Stimulated activated CD4-positive, alpha-beta T cell treated with anti-CD3 and anti-CD28 coated beads, Interleukin-4, amount 100 ng/mL, for 1 hour (primary cell): Measurements from ENCODE around the gene MAN1C1.
A peak's percentile ranks its signal among the peaks of the same experiment; 100 is the strongest.

ENCODE experiments used
- DNase-seq: peaks from one replicate; pipeline ENCODE4 v3.0.0-alpha.2; 2020

Gene MAN1C1

DNA sequence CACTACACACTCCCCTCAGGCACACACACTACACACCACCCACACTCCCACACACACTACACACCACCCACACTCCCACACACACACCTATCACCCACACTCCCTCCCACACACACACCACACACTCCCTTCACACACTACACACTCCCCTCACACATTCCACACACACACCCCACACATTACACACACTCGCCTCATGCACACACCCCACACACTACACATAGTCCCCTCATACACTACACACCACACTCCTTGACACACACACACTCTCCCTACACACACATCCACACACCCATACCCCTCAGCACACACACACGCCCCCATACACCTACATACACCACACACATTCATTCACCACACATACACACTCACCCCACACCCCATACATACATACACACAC lies 152.4 kb downstream of the MAN1C1 start:
- DNase-seq: no peak

DNA sequence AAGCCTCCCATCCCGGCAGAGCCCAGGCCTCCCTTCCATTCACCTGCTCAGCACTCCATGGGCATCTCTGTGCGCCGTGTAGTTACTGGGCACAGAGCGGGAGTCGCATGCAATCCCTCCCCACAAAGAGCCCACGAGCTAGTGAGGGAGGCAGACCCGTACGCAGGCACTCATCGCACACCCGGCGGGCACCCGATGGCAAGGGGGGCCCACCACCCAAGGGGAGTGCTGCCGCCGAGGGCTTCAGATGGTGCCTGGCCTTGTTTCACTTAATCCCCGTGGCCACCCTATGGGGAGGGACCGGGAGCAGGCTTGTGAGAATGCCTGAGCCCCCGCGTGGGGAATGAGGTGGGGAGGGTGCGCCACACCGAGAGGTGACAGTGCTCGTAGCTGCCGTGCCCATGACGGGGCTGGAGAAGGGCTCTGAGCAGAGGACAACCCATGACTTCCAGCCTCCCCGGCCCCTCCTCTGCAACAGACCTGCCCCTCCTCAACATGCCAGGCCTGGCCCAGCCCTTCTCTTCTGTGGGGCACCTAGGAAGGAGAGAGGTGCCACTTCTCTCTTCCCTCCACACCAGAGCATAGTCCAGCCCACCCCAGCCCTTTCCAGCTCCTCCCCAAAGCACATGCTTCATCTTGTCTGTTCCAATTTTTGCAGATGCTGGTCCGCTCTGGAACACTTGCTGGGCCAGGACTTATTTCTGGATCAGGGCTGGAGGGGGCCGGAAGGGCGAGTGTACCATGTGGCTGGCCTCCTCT lies 153.2 kb downstream of the MAN1C1 start:
- no peak for DNase-seq

DNA sequence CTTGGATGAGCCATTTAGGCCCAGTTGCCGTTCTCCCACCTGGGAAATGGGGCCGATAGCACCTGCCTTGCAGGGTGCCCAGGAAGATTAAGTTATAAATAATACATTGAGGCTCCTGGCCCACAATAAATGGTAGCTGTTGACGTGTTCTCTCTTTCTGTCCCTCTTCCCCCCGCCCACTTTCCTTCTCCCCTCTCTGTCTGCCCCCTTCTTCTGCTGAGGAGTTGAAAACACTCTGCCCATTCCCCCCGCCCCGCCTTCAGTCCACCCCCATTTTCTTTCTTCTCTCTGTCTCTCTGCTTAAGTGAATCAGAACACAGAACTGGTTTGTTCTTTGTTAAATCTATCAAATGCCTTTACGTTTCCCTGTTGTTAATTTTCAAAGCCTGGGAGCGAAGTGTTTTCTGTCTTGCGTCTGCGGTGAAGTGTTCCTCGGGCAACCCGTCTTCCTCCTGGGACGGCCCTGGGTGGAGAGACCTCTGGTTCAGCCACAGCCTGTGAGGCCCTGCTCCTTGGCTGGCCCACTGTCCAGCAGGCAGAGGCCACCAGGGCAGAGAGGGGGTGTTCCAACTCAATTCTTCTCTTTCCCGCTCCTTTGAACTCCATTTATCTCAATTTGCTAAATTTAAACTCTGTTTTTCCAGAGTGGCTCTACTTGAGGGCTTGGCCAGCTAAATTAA lies 154.1 kb downstream of the MAN1C1 start:
- no peak for DNase-seq

DNA sequence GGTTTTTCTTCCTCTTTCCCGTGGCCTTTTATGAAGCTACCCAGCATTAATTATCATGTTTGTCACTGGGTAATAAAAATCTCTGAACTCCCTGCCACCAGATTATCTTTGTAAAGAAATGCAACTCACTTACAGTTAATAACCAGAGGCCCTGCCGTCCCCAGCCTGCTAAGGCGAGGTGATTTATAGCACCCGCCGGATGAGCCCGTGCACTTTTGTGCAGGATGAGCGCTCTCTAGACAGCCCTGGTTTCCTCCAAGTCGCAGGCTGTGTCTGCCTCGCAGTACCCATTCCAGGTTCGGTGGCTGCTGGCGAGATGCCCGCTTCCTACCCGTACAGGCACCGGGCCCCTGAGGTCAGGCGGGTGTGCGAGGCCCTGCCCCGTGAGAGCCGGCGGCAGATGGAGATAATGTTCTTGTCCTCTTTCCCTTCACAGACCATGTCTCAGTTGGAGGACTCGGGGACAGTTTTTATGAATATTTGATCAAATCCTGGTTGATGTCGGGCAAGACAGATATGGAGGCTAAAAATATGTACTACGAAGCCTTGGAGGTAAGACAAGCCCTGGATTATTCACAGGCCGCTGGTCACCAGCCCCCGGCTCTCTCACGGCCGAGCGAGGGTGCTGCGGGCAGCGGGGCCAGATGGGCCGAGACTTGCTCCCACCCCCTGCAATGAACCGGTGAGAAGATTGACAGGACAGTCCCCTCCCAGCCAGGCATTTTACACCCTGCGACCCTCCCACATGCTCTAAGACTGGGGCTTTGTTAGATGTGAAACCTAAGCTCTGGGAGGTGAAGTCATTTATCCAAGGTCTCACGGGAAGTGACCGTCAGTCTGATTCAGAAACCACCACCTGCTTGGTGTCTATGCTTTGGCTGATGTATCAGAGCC lies 154.9 kb downstream of the MAN1C1 start:
- peak; percentile 40 for DNase-seq

DNA sequence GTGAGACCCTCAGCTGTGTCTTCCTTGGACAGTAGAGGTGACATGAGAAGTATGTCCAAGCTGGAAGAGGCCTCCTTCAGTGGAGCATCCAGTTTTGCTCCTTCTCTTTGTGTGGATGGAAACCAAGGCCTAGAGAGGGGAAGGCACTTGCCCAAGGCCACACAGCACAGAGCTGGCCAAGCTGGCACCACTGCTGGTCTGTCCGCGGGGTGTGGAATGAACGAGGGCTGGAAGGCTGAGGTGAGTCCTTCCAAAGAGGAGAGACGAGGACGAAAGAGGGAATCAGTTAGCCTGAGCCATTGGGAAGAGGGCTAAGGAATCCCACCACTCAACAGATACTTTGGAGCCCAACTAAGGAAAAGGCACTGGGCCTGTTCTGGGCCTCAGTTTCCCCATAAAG lies 155.6 kb downstream of the MAN1C1 start:
- no peak for DNase-seq

DNA sequence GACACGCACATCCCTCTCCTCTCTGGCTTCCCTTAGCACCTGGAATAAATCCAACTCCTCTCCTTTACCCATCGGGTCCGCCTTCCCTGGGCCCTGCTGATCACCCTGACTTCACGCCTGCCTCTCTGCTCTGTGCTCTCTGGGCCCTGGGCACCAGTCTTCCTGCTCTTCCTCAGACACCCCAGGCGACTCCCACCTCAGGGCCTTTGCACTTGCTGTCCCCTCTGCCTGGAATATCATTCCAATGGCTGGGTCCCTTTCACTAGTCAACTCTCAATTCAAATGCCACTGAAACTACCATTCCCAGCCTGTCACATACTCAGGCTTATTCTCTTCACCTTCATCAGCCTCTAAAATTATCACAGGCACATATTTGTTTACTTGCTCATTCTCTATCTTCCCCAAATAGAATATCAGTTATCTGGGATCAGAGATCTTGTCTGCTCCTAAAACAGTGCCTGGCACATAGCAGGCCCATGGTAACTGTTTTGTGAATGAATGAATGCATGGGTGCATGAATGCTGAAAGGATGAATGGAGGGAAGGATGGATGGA lies 156.2 kb downstream of the MAN1C1 start:
- DNase-seq: no peak

DNA sequence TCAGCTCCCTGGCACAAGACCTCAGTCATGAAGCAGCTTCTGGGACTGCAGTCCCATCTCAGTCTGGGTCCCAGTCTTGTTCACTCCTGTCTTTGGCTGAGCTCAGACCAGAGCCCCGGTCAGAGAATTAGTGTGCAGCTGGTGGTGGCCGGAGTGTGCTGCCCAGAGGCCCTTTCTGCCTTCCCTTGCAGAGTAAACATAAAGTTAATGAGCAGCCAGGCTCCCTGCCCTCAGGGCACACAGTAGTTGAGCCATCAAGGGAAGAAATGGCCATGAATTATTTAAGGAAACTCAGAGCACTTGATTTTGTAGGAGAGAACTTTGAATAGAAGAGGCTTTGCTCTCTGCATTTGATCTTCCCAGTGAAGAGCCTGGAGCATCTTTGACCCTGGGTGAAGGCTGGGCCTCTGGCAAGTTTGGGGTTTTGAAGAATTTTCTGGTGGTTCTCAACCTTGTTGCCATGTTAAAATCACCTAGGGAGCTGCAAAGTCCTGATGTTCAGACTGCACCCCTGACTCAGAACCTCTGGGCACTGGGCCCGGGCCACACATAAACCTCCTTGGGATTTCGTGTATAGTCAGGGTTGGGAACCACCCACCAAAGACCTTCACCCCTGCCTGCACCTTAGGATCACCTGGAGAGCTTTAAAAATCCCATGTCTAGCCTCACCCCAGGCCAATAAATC lies 157.0 kb downstream of the MAN1C1 start:
- no peak for DNase-seq

DNA sequence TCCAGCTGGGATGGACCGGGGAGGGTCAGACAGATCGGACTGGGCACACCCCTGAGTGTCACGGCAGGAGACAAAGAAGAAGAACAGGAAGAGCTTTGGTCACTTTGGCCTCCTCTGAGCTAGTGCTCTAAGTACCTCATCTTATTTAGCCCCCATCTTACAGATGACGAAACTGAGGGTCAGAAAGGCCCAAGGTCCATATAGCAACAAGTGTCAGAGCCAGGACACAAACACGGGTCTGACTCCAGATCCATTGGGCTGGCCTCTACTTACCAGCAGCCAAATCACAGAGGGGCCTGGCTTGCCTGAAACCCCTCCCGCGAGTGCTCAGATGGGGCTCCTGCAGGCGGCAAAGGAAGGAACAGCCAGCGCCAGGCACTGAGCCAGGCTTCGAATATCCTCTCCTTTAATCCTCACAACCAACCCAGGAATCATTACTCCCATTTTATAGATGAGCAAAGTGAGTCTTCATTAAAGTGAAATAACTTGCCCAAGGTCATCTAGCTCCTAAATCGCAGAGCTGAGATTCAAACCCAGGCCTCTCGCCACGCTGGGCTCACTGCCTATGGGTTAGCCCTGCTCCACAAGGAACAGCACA lies 157.7 kb downstream of the MAN1C1 start:
- no peak for DNase-seq

DNA sequence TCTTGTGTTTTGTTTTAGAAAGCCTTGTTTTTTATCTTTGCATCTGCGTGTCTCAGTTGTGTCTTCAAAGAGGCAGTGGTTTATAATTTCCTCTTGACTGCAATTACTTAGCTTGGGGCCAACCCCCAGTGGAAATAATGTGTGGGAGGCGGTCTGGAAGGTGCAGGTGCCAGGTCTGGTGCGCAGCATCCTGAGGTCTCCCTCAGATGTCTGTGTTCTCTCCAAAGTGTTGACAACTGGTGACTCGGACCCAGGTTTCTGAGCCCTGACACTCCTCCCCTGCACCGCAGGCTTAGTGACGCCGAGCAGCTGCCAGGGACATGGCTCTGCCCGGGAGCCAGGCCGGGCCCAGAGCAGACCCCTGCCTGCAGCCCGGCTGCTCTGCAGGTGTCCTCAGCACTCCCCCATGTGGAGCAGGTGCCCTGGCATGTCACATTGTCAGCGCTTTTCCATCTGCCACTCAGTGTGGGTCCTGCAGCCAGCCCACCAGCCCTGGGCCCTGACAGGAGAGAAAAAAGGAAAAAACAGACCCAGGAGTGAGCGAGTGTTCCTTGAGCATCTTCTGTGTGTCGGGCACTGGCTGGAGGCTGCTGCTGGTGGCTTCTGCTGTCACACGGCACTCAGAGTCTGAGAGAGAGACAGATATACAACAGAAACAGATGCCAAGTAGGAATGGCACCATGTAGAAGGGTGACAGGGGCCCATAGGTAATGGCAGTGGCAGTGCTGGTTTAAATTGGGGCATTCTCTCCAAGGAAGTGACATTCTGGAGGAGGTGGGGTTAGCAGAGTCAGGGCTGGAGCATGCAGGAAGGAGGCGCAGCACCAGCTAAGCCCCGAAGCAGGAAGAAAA lies 158.6 kb downstream of the MAN1C1 start:
- DNase-seq: peak; percentile 73

DNA sequence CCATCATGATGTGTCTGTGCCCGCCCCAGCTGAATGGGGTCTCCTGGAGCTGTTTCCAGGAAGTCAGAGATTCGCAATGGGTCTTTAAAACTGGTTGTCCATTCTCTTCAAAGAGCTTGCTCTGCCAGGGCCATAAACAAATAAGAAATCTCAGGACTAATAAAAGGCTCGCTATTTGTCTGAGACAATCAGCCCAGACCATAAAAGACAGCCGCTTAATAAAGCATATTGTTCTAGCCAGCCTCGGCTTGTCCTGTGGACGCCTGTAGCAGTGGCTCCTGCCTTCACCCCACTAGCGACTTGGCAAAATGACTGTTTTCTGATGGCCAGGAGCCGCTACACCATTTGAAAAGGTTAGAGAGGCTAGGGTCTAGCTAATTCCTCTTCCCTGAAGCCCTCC lies 162.8 kb downstream of the MAN1C1 start:
- no peak for DNase-seq

DNA sequence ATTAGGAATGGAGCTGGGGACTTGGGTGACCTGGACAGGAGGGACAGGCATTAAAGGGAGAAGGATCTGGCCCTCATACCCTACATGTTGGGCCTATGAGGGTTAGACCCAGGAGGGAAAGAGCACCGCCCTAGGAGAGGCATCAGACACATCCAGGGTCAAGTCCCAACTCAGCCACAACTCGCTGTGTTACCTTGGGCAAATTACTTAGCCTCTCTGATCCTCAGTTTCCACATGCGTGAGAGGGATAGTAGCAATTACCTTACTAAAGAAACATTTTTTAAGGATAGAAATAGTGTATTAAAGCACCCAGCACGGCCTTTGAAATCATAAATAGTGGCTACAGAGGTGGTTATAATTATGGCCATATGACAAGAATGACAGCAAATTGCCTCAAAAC lies 163.3 kb downstream of the MAN1C1 start:
- DNase-seq: no peak

DNA sequence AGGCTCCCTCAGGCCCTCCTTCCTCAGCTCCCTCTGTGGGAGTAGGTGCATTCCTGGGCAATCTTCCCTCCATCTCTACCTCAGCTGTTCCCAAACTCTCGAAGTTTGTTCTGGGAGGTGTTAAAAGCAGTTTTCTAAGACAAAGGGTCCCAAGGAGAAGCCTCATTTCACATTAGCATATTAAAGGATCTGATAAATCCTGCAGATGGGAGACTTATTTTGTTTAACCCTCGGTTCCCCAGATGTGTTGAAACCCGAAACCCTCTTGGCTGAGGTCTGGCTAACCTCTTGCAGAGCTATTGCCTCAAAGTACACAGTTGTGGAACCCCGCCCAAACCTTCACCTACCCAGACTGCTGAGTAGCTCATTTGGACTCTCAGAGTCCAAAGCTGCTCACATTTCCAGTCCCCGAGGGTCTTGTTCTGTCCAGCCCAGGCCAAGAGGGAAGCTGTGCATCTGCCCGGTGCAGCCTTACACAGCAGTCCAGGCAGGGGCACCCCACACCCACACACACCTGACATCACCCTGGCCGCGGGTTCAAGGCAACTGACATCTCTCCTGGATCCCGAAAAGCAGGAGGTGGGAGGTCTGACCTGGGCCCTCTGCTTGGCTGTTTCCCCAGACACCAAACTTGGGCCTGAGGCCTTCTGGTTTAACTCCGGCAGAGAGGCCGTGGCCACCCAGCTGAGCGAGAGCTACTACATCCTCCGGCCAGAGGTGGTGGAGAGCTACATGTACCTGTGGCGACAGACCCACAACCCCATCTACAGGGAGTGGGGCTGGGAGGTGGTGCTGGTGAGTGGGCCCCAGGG lies 163.9 kb downstream of the MAN1C1 start:
- DNase-seq: no peak

DNA sequence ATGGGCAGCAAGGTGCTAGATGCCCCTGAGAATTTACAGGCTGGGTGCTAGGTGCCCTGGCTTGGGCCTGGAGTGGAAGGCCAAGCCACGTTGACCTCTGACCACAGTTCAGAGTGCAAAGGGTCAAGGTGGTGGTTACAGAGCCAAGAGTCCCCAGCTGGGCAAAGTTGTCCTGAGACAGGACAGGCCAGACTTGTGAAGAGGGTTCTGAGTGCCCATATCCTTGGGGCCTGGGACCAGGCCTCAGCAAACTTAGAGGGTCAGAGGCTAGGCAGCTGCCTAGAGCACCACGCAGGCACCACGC lies 164.5 kb downstream of the MAN1C1 start:
- no peak for DNase-seq

DNA sequence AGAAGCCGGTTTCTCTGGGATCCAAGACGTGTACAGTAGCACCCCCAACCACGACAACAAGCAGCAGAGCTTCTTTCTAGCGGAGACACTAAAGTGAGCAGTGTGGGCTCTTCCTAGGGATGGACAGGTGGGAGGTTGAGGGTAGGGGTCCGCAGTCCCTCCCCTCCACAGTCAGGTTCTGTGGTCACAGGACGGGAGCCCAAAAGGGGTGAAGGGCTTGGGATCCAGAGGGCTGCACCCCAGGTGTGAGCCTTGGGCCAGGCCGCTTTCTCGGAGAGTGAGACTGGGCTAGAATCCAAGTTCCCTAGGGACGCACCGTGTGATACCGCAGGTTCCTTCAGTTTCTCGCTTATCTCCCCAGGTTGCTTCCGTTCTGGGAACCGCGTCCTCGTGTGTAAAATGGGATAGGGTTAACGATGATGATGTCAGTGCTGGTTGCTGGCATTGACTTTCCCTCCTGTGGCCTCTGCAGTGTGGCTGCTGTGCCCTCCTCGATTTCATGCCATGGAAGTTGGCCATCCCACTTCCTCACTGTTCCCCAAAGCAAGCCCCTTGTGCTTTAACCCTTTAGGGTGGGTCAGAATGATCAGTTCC lies 166.1 kb downstream of the MAN1C1 start:
- DNase-seq: no peak

DNA sequence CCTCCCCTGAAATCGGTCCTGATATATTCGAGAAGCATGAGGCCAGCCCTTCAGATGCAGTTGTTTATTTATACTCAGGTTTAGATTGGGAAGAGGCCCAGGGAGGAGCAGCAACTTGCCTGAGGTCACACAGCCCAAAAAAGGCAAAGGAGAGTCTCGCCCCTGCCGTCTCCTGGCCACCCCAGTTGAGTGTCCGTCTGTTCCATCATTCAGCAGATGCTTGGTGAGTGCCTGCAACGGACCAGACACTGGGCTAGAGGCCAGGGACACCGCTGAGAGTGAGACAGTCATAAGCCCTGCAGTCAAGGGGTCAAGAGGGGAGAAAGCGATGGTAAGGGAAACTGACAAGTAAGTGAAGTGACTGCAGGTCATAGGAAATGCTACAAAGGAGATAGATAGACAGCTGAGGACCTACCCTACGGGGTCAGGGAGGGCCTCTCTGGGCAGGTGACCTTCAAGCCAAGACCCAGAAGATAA lies 168.0 kb downstream of the MAN1C1 start:
- no peak for DNase-seq

DNA sequence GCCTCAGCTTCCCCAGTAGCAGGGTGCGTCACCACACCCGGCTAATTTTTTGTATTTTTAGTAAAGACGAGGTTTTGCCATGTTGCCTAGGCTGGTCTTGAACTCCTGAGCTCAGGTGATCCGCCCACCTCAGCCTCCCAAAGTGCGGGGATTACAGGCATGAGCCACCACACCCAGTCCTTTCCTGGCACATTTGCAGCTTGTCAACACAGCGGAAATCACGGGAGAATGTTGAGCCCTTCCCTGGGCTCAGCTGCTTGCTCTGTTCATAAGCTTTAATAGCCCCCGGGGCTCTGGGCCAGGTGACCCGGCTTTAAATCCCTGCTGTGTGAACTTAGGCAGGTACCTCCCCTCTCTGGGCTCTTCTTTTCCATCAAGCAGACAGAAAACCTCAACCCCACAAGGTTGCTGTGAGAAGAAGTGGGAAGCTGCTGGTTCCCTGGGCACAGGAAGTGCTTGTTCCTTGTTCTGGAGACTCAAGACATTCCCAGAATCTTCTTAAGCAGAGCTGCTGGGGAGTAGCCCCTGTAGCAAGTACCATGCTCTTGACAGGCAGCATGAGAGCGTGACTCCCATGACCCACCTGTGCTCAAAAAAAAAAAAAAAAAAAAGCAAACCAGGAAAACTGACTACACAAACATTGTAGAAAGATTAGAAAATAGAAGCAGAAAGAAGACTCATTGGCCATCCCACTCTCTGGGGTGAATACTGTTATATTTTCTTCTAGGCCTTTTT lies 168.9 kb downstream of the MAN1C1 start:
- no peak for DNase-seq

DNA sequence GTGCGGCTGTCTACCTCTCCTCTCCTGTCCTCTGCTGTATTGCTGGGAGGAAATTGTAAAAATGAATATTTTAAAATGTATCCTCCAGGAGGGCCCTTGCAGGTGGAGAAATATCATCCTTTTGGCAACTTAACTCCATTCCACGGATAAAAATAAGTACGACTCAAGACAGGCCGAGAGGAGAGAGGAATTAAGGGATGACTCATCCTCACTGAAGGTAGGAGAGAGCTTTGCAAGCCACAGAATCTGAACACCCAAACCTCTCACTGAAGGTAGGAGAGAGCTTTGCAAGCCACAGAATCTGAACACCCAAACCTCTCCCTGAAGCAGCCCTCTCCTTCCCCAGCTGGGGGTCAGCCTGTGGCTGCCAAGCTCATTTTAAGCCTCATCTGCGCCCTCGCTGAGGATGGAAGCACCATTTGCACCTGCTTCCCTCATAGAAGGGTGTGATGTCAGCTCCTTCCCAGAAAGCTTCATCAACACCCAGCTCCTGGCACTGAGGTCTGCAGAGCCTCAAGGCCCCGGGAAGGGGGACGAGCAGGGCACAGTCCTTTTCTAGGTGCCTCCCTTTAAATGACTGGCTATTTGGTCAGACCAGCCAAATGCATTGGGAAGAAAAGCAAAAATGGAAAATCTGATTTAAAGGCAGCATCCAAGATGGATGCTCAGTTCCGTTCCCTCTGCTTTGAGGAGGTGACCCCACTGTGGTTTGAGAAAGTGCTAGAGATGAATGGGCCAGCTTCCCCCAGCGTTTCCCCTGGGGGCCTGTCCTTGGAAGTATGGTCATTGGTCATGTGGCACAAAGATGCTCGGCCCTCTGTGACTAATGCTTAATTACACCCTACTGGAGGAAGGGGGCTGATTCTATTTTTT lies 170.5 kb downstream of the MAN1C1 start:
- no peak for DNase-seq

DNA sequence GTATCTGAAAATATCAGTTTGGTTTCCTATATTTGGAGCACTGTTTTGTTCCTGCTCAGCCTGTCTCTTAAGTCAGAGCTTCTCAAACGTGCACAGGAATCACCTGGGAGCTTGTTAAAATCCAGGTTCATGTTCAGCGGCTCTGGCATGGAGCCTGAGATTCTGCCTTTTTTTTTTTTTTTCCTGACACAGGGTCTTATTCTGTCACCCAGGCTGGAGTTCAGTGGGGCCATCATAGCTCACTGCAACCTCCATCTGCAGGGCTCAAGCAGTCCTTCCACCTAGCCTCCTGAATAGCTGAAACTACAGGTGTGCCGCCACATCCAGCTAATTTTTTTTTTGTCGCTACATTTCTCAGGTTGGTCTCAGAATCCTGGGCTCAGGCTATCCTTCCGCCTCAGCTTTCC lies 171.2 kb downstream of the MAN1C1 start:
- DNase-seq: no peak
